Activated gamma-delta T cell (primary cell): ENCODE data around the gene MAP7.
"Not testable (repeated sequence)": the region's sequence is repeated elsewhere in the genome, so short reads cannot be mapped to it uniquely, and the experiment has no call there.

ENCODE experiments used
- DNase-seq: peaks from one replicate; lab custom pipeline; 2025; lab: John Stamatoyannopoulos, UW

Gene MAP7

DNA sequence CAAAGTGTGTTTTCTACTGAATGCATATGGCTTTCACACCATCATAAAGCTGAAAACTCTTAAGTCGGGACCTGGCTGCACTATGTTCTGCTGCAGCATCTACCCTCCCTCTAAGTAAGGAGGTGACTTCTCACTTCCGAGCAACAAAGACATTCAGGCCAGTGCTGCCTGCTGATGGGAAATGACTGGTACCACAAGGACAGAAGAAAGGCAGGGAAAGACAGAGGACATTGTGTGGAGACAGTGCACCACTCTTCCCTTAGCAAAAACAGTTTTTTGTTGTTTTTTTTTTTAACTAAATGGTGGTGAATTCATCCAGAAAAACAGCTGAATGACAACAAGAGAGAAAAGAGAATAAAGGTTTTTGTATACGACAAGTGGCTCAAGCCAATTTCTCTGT lies 81.5 kb downstream of the MAP7 start:
- no peak for DNase-seq

DNA sequence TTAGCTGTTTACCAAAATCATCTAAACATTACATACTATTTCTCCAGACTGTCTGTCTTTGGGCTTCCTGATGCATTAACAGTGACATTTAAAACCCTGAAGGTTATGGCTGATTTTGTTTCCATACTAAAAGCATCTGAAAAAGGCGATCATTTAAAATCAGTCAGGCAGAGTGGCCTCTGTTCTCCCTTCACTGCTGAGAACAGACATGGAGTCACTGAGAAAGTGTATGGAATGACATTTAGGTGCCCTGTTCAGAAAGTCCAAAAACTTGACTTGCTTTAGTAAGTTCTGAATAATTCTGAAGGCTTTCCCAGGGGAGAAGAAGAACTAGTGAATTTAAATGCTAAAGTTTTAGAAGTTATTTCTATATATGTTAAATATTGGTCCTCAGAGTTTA lies 83.0 kb downstream of the MAP7 start:
- no peak for DNase-seq

DNA sequence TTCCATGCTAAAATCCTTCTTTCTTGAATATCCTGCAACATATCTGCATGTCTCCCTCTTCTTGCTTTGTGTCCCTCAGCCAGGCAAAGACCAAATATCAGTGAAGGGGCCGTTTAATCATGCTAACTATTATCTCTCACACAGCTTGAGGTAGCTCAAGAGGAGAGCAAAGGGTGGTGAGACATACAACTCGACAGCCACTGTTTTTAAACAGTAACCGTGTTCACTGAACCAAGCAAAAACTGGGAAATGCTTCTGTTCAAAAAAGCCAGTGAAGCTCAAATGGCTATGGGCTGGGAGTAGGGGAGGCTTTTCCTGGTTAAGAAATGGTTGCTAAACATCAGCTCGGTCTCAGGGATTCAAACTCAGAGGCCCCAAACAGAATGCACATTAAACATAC lies 83.4 kb downstream of the MAP7 start:
- DNase-seq = no peak

DNA sequence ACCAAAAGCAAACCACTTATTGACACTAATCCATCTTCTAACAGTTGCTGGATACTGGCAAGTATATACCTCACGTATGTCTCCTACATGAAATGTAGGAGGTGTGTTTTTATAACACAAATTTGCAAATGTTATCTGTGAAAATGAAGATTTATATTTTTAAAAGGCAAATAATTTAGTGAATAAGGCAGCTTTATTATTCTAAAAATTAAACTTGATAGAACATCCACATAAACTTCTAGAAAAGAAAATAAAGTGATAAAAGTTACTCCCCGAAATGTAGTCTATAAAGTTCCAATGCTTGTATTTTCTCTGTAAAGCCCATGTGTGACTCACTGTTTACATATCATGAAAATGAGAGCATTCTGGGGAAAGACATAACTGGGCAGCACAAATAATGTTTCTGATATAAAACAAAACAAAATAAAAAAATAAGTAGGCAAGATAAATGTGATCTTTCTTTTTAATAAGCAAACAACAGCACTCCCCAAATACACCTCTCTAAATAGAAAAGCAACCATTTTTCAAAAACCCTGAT lies 84.4 kb downstream of the MAP7 start:
- no peak for DNase-seq

DNA sequence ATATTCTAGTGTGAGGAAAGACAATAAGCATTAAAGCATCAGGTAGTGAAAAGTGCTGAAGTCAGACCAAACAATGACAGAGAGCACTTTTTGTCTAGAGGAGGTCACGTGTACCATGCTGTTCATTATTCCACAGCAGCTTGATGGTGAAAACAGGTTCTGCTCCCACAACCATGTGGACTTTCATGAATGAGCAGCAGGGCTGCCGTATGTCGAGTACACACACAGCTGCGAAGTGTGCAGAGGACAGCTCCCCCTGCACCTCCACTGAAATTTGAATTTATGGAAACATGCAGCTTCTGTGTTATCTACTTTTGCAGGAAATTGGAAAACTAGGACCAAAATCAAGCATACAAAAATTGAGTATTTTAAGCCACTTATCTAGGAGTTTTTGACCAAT lies 85.3 kb downstream of the MAP7 start:
- no peak for DNase-seq

DNA sequence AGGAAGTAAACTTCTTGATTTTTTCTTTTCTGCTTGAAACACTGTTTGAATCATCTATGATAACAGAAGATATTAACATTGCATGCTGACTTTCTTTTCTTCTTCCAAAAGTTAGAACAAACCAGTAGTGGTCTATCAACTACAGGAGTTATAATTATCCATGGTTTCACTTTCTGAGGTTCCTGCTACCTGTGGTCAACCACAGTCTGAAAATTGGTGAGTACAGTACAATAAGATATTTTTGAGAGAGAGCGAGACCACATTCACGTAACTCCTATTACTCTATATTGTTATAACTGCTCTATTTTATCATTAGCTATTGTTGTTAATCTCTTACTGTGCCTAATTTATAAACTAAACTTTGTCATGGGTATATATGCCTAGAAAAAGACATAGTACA lies 86.1 kb downstream of the MAP7 start:
- no peak for DNase-seq

DNA sequence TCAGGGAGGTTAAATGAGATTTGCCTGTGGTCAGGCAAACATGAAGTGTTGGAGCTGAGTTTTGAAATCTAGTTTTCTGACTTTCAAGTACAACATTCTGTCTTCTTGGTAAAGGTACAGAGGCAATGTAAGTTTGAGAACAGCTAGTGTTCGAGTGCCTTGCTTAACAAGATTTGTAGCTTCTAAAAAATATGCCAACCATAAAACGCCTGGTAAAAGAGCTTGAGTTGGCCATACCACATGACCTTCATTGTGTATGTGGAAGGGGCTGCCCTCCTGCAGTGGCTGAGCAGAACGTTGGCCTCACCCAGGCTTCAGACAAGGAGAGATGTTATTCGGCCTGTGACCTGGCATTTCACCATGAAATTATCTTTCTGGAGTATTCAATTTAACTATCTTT lies 86.5 kb downstream of the MAP7 start:
- no peak for DNase-seq

DNA sequence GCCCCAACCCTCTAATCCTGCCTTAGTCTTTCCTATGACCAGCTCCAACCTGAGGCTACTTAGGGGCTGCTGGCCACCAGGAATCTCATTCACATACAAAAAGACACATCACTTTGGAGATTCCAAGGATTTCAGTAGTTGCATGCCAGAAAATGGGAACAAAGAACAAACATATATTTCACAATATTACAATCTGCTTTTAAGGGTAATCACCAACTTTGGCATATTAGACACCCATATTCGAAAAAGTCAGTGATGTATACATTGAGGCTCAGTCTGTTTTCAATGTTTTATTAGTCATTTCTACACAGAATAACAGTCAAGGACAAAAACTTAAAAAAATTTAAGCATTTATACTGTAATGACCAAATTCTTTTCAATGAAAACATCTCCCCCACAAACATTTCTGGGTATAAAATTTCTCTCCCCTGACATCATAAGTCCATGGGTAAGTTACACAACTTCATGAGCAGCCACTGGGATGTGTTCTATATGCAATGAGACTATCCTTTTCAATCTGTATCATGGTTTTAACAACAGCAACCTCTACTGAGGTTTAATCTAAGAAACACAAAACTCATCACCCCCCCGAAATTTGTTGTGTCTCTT lies 103.5 kb downstream of the MAP7 start:
- DNase-seq = no peak

DNA sequence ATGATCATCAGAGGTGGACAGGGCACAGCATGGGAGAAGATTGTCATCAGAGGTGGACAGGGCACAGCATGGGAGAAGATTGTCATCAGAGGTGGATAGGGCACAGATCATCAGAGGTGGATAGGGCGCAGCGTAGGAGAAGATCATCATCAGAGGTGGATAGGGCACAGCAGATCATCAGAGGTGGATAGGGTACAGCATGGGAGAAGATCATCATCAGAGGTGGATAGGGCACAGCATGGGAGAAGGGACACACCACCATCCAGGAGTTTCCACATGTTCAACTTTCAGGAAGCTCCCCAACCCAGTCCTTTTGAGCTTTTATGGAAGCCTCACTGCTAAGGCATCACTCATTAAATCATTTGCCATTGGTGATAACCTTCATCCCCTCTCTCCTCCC lies 104.1 kb downstream of the MAP7 start:
- DNase-seq = no peak

DNA sequence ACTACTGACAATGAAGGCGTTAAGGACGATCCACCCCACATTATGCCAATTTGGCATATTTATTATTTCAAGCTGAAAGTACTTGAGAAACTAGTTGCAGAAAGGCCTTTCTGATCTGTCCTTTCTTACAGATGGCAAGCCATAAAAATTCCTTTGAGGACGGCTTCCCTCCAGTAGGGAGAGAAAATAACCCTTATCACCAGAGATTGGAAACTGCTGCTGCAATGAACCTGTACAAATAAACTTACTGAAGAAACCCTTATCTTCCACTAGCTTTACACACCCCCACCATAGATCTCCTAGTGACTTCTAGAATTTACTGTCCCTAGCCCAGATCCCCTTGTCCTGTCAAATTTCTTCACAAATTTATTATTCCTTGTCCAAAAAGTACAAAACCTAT lies 105.2 kb downstream of the MAP7 start:
- DNase-seq = no peak

DNA sequence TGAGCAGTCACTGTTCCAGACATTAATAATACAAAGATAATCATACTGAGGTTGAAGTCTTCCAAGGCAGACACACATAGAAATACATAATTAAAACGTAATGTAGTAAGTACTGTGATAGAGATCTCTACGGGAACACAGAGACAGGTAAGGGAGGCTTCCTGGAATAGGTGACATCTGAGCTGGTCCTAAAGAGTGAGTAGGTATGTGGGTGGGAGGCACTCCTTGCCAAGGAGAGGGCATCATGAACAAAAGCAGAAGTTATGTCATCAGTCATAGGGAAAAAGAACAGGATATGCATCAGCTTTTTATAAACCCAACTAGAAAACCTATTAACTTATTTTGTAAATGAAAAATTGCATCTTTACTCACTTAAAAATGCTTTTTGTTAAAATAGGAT lies 110.0 kb downstream of the MAP7 start:
- no peak for DNase-seq

DNA sequence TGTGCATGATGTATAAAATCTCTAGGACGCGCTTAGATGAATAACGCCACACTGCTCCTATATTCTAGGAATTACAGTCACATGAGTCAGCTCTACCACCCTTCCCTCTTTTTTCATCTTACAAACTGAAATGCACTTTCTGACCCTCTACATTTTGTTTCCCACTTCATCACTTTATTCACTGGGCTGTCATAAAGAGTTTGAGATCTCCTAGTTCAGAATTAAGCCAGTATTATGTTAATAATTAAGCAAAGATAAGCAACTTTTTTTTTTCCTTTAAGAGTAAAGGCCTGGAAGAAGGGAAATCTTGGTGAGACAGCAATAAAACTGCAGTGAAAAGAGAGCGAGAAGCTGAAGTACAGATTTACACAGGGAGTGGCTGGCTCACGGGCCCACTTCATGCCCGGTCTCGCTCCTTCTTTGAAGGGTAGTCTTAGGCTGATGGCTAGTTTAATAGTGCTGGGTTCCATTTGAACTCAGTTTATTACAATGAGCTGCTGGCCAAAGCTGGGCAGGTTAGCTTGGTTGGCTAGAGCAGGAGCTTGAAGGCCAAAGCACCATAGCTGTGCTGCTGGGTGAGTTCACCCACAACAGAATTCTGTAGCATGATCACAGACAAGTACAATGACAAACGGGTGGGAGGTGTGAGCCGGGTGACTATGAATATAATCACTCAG lies 110.6 kb downstream of the MAP7 start:
- DNase-seq = no peak

DNA sequence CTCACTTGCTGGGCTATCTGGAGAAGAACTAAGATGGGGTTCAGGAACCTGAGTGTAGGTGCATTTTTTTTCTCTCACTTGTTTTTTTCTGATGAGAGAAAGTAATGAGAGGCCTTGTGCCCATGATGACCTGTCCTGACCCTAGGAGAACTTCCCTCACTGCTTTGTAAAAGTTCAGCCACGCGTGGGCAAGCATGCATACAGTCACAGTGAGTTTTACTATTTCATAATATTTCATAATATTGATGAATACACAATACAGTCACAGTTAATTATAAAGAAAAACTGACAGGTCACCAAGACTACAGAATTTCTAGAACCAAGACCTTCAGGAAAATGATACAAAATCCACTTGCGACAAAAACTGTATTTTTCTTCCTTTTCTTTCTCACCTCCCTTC lies 111.8 kb downstream of the MAP7 start:
- no peak for DNase-seq

DNA sequence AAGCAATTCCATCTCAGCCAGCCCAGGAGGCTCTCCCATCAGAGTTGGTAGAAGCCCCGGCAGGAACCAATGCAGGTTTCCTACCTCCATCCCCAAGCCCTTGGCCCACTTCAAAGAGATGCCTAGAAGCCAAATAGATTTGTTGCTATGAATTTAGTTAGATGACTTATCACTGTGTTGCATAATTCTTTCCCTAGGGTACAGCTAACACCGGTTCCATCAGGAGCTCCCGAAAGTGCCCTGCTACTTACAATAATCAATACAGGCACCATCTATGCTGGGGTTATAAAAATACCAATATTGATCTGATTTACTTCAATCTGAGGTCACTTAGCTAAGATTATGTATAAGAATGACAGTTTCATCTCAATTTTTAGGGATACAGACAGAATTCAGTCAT lies 113.0 kb downstream of the MAP7 start:
- DNase-seq = no peak

DNA sequence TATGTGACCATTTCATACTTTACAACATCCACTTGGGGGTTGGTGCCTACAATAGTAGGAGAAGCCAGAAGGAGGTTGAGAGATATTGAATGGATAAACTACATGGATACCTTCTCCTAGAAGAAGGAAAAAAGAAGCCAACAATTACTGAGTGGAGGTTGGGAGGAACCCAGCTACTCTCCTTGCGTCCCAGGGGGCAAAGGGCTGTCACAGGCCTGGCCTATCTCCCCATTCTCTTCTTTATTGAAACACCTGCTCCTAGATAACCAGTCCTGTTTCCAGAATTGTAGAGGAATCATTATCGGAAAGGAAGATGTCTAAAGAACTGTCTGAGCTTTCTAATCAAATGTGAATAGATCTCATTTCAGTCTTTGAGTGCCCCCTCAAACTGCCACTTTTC lies 115.1 kb downstream of the MAP7 start:
- DNase-seq = no peak

DNA sequence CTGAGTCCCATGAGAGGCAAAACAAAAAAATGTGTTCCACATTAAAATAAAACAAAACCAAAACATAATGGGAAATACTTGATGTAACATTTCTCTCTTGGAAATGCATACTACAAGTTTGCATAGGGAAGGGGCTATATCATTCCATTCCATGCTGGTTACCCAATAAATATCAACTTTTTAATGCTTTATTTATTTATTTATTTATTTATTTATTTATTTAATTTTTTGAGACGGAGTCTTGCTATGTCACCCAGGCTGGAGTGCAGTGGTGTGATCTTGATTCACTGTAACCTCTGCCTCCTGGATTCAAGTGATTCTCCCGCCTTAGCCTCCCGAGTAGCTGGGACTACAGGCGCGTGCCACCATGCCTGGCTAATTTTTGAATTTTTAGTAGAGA lies 118.9 kb downstream of the MAP7 start:
- DNase-seq = not testable (repeated sequence)

DNA sequence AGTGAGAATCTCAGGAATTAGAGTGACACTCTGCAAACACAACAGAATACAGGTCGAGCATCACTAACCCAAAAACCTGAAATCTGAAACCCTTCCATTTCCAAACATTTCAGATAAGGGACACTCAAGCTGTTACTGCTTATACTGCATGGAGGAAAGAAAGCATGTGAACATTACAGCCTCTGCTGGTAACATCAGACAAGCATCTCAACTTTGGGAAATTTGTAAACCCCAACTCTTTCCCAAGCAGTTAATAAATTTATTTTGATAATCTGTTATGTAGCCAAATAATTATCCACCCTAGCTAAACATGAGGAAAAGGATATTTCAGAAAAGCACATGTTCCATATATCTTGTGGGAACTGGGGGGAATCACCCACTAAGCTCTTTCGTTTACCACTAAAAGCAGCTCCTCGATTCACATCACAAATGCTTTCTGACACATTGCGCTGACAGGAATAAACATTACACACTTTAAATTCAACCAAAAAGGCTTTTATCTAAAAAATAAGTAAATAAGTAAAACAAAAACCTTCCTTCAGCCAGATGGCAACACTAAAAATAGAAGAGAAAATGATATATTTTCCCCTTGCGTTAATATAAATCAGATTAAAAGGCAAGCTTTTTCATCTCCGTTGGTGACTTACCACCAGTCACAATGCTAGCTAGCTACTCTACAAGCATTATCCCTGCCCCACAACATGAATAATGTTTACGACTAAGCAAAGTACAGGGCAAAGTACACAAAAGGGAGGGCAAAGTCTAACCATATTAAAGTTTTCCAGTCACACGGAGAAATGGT lies 120.8 kb downstream of the MAP7 start:
- no peak for DNase-seq

DNA sequence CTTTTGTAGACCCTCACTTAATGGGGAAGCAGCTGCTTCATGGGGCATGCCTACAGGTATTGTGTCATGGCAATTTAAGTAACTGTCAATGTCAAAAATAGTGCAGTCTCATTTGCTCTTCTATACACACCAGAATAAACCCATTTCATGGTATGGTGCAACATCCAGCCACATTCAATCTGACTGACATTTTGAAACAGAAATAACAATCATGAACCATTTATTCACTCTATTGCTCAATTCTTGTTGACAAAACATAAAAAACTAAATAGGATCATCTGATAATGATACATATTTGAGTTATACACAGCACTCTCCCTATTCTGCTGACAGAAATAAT lies 122.9 kb downstream of the MAP7 start:
- no peak for DNase-seq

DNA sequence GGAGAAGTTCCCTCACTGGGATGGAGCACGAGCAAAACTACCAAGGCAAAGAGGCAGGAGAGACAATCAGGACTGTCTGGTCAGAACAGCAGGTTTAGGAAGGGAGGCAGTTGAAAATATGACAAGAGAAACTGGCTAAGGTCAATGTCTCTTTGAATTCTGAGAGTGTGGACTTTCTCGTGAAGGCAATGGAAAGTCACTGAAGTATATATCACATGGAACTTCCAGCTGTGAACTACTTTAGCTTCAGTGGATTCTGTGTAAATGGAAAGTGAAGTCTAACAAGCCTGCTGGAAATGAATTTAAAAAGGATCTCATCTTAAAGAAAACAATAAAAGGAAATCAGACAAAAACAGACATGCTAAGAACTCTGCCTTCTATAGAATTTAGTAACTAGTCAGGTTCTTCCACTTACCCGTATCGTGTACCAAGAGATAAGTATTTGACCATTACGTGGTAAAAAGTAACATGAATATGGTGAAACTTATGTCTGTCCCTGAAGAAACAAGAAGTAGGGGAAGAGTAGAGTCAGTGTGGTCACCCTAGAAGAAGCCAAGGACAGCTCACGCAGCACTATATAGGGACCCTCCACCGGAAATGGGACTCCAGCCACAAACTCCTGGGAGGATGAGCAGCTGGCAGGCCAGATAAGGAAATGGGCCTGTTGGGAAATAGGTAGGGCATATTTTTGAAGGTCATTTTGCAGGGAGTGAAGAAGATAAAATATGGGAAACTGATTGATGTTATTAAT lies 123.4 kb downstream of the MAP7 start:
- DNase-seq = no peak

DNA sequence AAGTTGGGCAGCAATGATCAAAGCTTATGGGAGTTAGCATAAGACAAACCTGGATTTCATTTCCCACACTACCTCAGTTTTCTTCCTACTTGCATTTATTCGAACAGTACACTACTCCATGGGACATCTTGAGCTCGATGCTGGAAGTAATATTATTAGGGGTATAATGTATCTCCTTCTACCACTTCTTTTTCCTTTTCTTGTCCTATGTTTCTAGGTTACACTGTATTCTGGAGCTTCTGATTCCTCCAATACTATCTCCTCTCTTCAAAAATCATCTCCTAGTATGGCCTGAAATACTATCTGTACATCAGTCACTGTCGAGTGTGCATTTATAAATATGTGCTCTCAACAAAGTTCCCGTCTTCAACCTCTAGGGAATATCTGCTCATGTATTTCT lies 124.4 kb downstream of the MAP7 start:
- no peak for DNase-seq

DNA sequence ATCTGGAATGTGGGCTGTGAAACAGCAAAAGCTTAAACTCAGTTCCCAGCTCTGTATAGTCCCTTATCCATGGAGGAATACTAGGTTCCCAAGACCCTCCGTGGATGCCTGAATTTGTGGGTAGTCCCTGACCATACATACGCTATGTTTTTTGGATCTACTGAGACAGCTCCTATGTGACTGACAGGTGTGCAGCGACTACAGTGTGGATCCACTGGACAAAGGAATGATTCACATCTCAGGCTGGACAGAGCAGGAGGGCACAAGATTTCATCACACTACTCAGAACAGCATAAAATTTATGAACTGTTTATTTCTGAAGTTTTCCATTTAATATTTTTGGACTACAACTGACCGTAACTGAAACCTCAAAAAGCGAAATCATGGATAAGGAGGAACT lies 125.3 kb downstream of the MAP7 start:
- no peak for DNase-seq

DNA sequence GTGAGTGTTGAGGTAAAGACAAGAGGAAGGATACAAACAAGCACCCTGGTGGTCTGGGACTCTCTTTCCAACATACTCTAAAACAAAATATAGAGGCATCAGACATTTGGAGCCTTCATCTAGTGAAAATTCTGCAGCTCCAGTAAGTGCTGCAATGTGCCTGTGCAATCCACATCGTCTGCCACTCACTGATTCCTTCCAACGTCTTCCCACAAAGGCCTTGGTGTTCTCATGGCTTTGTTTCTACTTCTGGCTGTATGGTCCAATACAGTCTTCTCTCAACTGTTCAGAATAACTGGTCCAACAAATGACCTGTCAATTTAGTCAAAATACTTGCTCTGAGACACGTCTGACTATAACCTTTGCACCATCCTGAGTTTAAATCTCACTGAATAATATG lies 125.8 kb downstream of the MAP7 start:
- DNase-seq = no peak
